PC-3 (cell line): ENCODE measurements around the gene SEC22A. TPM values are rescaled to one million over a fixed set of nuclear protein-coding genes. Genes with fewer than 3 reads are reported as not detected.
A peak's percentile ranks its signal among the peaks of the same experiment; 100 is the strongest.

ENCODE experiments used
- ATAC-seq: fragments of 200-7000 bp; cut with Tn5 transposase; 2 replicates; pipeline ENCODE4 v1.9.1; 2020; ENCODE audit warnings: mild to moderate bottlenecking, moderate library complexity
- BruUV-seq: library from RNA; stranded (reverse); fragments of 400-500 nt; replicated peaks from 2 replicates; lab custom pipeline; 2021; lab: Mats Ljungman, UMichigan
- CTCF ChIA-PET: fragments of 300-600 bp; sonication (Branson Sonifier 250); formaldehyde crosslinking; loops from one replicate; lab custom pipeline; 2022; ENCODE audit warnings: antibody characterized with exemption; lab: Charles Lee
- POLR2A ChIA-PET: fragments of 300-600 bp; sonication (Branson Sonifier 250); formaldehyde crosslinking; loops from one replicate; lab custom pipeline; 2022; ENCODE audit warnings: antibody characterized with exemption; ENCODE audit not compliant: unreplicated experiment; lab: Charles Lee
- DNase-seq: peaks from one replicate; pipeline ENCODE4 v3.0.0-alpha.2; 2015
- H2AFZ ChIP-seq: fragments of 300-600 bp; sonication (generic); 2 replicates; pipeline ENCODE4 v1.6.0; 2016; ENCODE audit warnings: antibody characterized with exemption, low read length
- H3F3A ChIP-seq: fragments of 300-600 bp; sonication (generic); one replicate; pipeline ENCODE4 v1.6.0; 2017; ENCODE audit warnings: antibody characterized with exemption, low read length, control low read depth, mild to moderate bottlenecking; ENCODE audit not compliant: unreplicated experiment
- H3K27ac ChIP-seq: fragments of 300-600 bp; sonication (generic); 2 replicates; pipeline ENCODE4 v1.5.1; 2016; ENCODE audit warnings: mild to moderate bottlenecking, low read length
- H3K27me3 ChIP-seq: fragments of 300-600 bp; sonication (generic); 2 replicates; pipeline ENCODE4 v1.6.1; 2016; ENCODE audit warnings: low read length, mixed read lengths
- H3K36me3 ChIP-seq: fragments of 300-600 bp; sonication (generic); 2 replicates; pipeline ENCODE4 v1.6.1; 2016; ENCODE audit warnings: low read depth, mixed run types, low read length, mixed read lengths
- H3K4me1 ChIP-seq: fragments of 300-600 bp; sonication (generic); 2 replicates; pipeline ENCODE4 v1.5.1; 2016; ENCODE audit warnings: low read length; ENCODE audit not compliant: insufficient read depth
- H3K4me2 ChIP-seq: fragments of 300-600 bp; sonication (generic); 2 replicates; pipeline ENCODE4 v1.6.0; 2016; ENCODE audit warnings: low read length
- H3K4me3 ChIP-seq: fragments of 300-600 bp; sonication (generic); 2 replicates; pipeline ENCODE4 v1.5.1; 2016; ENCODE audit warnings: mild to moderate bottlenecking, low read length, mixed read lengths
- H3K79me2 ChIP-seq: fragments of 300-600 bp; sonication (generic); 2 replicates; pipeline ENCODE4 v1.6.1; 2017; ENCODE audit warnings: low read length, mixed read lengths
- H3K9ac ChIP-seq: fragments of 300-600 bp; sonication (generic); 2 replicates; pipeline ENCODE4 v1.6.0; 2016; ENCODE audit warnings: mild to moderate bottlenecking, low read length
- H3K9me2 ChIP-seq: fragments of 300-600 bp; sonication (generic); replicated peaks from 2 replicates; pipeline ENCODE4 v1.6.1; 2016; ENCODE audit warnings: mixed run types, low read length, mixed read lengths
- H3K9me3 ChIP-seq: fragments of 300-600 bp; sonication (generic); 2 replicates; pipeline ENCODE4 v1.6.1; 2016; ENCODE audit warnings: low read length, mixed read lengths
- H4K20me1 ChIP-seq: fragments of 300-600 bp; sonication (generic); 2 replicates; pipeline ENCODE4 v1.6.1; 2016; ENCODE audit warnings: low read length, mixed read lengths
- EZH2 ChIP-seq: fragments of 300-600 bp; sonication (generic); IDR thresholded peaks from one replicate; pipeline ENCODE4 v1.6.1; 2017; ENCODE audit warnings: antibody characterized with exemption, mild to moderate bottlenecking, low read length; ENCODE audit not compliant: unreplicated experiment
- EZH2phosphoT487 ChIP-seq: fragments of 300-600 bp; sonication (generic); IDR thresholded peaks from 2 replicates; pipeline ENCODE4 v1.6.1; 2018; ENCODE audit warnings: mild to moderate bottlenecking, antibody characterized with exemption, low read length, borderline replicate concordance
- intact Hi-C: fragments of 100-400 bp; cut with micrococcal nuclease; formaldehyde crosslinking; loops from 2 replicates; pipeline ENCODE4 v1.9.0; 2023
- total RNA-seq: library from RNA; depleted of rRNA; stranded (reverse); fragments of >200 nt; gene quantifications from 2 replicates; pipeline ENCODE4 v1.2.3, GENCODE V29; 2014
- TF ChIP-seq, protein P1 (sequence below): fragments of 300-600 bp; sonication (generic); conservative IDR thresholded peaks from 2 replicates; pipeline ENCODE4 v1.5.1; 2017; ENCODE audit warnings: antibody characterized with exemption, low read depth, mild to moderate bottlenecking, low read length

SEC22A gene
- total RNA-seq, 1 experiment from 2014 or later = 37.9 TPM

GRCh38 chr3:123256256-123256655 lies 54.5 kb downstream of the SEC22A start:
- TF ChIP-seq, protein P1, sequence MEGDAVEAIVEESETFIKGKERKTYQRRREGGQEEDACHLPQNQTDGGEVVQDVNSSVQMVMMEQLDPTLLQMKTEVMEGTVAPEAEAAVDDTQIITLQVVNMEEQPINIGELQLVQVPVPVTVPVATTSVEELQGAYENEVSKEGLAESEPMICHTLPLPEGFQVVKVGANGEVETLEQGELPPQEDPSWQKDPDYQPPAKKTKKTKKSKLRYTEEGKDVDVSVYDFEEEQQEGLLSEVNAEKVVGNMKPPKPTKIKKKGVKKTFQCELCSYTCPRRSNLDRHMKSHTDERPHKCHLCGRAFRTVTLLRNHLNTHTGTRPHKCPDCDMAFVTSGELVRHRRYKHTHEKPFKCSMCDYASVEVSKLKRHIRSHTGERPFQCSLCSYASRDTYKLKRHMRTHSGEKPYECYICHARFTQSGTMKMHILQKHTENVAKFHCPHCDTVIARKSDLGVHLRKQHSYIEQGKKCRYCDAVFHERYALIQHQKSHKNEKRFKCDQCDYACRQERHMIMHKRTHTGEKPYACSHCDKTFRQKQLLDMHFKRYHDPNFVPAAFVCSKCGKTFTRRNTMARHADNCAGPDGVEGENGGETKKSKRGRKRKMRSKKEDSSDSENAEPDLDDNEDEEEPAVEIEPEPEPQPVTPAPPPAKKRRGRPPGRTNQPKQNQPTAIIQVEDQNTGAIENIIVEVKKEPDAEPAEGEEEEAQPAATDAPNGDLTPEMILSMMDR = no peak
- TF ChIP-seq EZH2 (no peak), EZH2phosphoT487 (no peak)
- no peak overlapping the region for H3K4me2 ChIP-seq
- no TSS peak for BruUV-seq
- intact Hi-C loops = loop anchor here (10.0 kb wide), 1 partner anchor 401 kb away; no protein-coding TSS in a partner anchor
- H3K9me3 ChIP-seq = no peaks in the 10 kb centered on the region
- CTCF ChIA-PET = no interaction called here
- DNase-seq (peak; percentile 26), ATAC-seq (peak; percentile 60)
- no peak overlapping the region for H3K4me3 ChIP-seq
- no peaks in the 10 kb centered on the region for H3K4me1 ChIP-seq
- H4K20me1 ChIP-seq = no peaks in the 10 kb centered on the region
- H3K27ac ChIP-seq = no peak overlapping the region
- H3K9me2 ChIP-seq = no peaks in the 10 kb centered on the region
- H3K27me3 ChIP-seq = no peaks in the 10 kb centered on the region
- no peak overlapping the region for H3K9ac ChIP-seq
- H3F3A ChIP-seq = no peaks in the 10 kb centered on the region
- POLR2A ChIA-PET = no interaction called here
- H3K36me3 ChIP-seq = peaks cover 2% of the 10 kb centered on the region; the same call in 1 of the 2 replicates
- no peak overlapping the region for H2AFZ ChIP-seq
- no peaks in the 10 kb centered on the region for H3K79me2 ChIP-seq

DNA sequence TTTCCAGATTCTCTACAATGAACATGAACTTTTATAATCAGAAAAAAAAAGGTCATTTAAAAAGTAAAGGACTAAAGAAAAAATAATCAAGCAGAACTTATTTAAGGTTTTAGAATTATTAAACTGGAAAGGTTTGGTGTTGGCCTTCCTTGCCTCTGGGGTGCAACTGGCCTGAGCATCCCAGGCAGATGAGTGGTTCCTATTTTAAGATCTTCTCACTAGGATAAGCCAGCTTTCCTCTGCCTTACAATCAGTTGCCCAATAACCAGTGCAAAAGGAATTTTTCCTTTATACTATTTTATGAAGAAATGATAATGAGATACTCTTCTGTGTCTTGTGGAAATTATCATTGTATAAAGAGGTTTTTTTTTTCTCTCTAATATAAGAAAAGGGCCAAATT lies 56.6 kb downstream of the SEC22A start:
- H3K9me2 ChIP-seq = no peaks in the 10 kb centered on the region
- ATAC-seq (peak; percentile 29; the same call in 1 of the 2 replicates), DNase-seq (no peak)
- no peak overlapping the region for H3K9ac ChIP-seq
- no peaks in the 10 kb centered on the region for H3K27me3 ChIP-seq
- H4K20me1 ChIP-seq = no peaks in the 10 kb centered on the region
- ChIA-PET CTCF (interaction anchor here (0.6 kb wide), 3 partner anchors 14 to 85 kb away, joined by 3 read pairs; no protein-coding TSS in a partner anchor), POLR2A (no interaction called here)
- no peak overlapping the region for H3K4me3 ChIP-seq
- H3K79me2 ChIP-seq = no peaks in the 10 kb centered on the region
- no peak overlapping the region for H3K27ac ChIP-seq
- no peaks in the 10 kb centered on the region for H3K4me1 ChIP-seq
- H3K4me2 ChIP-seq = no peak overlapping the region
- no peak overlapping the region for H2AFZ ChIP-seq
- no TSS peak for BruUV-seq
- no peaks in the 10 kb centered on the region for H3K9me3 ChIP-seq
- no peaks in the 10 kb centered on the region for H3F3A ChIP-seq
- TF ChIP-seq EZH2phosphoT487 (no peak), EZH2 (no peak)
- TF ChIP-seq, protein P1 = no peak
- intact Hi-C loops = loop anchor here (2.0 to 10.0 kb wide), 4 partner anchors 102 to 404 kb away; no protein-coding TSS in a partner anchor
- H3K36me3 ChIP-seq = 0 out of 2 replicates have a peak, but pooled peaks cover 2% of the 10 kb centered on the region

GRCh38 chr3:123258811-123259420 lies 57.2 kb downstream of the SEC22A start:
- Histone ChIP-seq H3K4me2 (no peak overlapping the region), H3F3A (no peaks in the 10 kb centered on the region), H3K27ac (no peak overlapping the region), H3K9me3 (no peaks in the 10 kb centered on the region), H4K20me1 (no peaks in the 10 kb centered on the region), H3K79me2 (no peaks in the 10 kb centered on the region), H3K4me3 (no peak overlapping the region), H3K9ac (no peak overlapping the region), H3K27me3 (no peaks in the 10 kb centered on the region), H3K9me2 (no peaks in the 10 kb centered on the region), H2AFZ (no peak overlapping the region), H3K4me1 (no peaks in the 10 kb centered on the region), H3K36me3 (0 out of 2 replicates have a peak, but pooled peaks cover 2% of the 10 kb centered on the region)
- TF ChIP-seq, protein P1 = peak; percentile 91
- TF ChIP-seq EZH2 (no peak), EZH2phosphoT487 (no peak)
- intact Hi-C loops = loop anchor here (1.0 to 10.0 kb wide), 5 partner anchors 23 to 404 kb away; no protein-coding TSS in a partner anchor
- DNase-seq = peak; percentile 81
- ChIA-PET CTCF (interaction anchor here (0.6 kb wide), 5 partner anchors 14 to 323 kb away, joined by 3 read pairs; partner anchors contain the start of gene ADCY5), POLR2A (no interaction called here)
- BruUV-seq = no TSS peak
- peak; percentile 95 for ATAC-seq
